Fibroblast of lung (primary cell): ENCODE results near the gene AMOTL2.

Experiments used
- EZH2 ChIP-seq: IDR thresholded peaks from 2 replicates; pipeline ENCODE4 v1.5.1; 2012; ENCODE audit warnings: low read length, control low read depth, mild to moderate bottlenecking; ENCODE audit errors: missing control alignments
- TF ChIP-seq, protein P1 (sequence below), 2 donors: IDR thresholded peaks in 1 of 2; conservative IDR thresholded peaks in 1 of 2; 1 replicate in 1 of 2; 2 replicates in 1 of 2; pipeline ENCODE4 v1.5.1; 2011 to 2012; ENCODE audit warnings: low read length in 2 of 2, control low read depth in 1 of 2, inconsistent platforms in 1 of 2, low read depth in 1 of 2, mild to moderate bottlenecking in 1 of 2

GRCh38 chr3:134337511-134338200, 36.6 kb downstream of the AMOTL2 start:
- TF ChIP-seq, protein P1, sequence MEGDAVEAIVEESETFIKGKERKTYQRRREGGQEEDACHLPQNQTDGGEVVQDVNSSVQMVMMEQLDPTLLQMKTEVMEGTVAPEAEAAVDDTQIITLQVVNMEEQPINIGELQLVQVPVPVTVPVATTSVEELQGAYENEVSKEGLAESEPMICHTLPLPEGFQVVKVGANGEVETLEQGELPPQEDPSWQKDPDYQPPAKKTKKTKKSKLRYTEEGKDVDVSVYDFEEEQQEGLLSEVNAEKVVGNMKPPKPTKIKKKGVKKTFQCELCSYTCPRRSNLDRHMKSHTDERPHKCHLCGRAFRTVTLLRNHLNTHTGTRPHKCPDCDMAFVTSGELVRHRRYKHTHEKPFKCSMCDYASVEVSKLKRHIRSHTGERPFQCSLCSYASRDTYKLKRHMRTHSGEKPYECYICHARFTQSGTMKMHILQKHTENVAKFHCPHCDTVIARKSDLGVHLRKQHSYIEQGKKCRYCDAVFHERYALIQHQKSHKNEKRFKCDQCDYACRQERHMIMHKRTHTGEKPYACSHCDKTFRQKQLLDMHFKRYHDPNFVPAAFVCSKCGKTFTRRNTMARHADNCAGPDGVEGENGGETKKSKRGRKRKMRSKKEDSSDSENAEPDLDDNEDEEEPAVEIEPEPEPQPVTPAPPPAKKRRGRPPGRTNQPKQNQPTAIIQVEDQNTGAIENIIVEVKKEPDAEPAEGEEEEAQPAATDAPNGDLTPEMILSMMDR (conservative IDR thresholded peaks at IDR 0.05 in 1 of 2, IDR thresholded peaks at IDR 0.05 in 1 of 2; ENCODE audit: low read depth in 1 of 2, low read length in 2 of 2) = no peak
- TF ChIP-seq EZH2 = no peak
